Mucosa of gallbladder (tissue), 1 donor: ENCODE results near the gene PLXNC1. TPM values are rescaled to one million over a fixed set of nuclear protein-coding genes. Genes with fewer than 3 reads are reported as not detected.
A peak's percentile ranks its signal among the peaks of the same experiment; 100 is the strongest.
"Not testable (repeated sequence)": the region's sequence is repeated elsewhere in the genome, so short reads cannot be mapped to it uniquely, and the experiment has no call there.

Experiments used
- DNase-seq: peaks from one replicate; pipeline ENCODE4 v3.0.0-alpha.2; 2020; ENCODE audit warnings: low spot score
- total RNA-seq: library from RNA; stranded (reverse); gene quantifications from one replicate; pipeline ENCODE4 v1.2.1, GENCODE V29; 2021
- donor health status: DM: no; HTN: no; CAD: no.

Gene PLXNC1
- total RNA-seq, 1 donor from 2014 or later: 17.6 TPM

GRCh38 chr12:94289461-94290312 lies 141.3 kb downstream of the PLXNC1 start:
- no peak for DNase-seq

GRCh38 chr12:94290353-94290752 lies 142.0 kb downstream of the PLXNC1 start:
- no peak for DNase-seq

- DNase-seq: no peak
Measured at GRCh38 chr12:94297096-94297699, 148.8 kb downstream of the PLXNC1 start.

- DNase-seq: no peak
Measured at GRCh38 chr12:94297876-94298505, 149.6 kb downstream of the PLXNC1 start.

- no peak for DNase-seq
Measured at GRCh38 chr12:94299846-94300245, 151.5 kb downstream of the PLXNC1 start.

GRCh38 chr12:94304012-94304411 lies 155.6 kb downstream of the PLXNC1 start:
- DNase-seq: no peak

GRCh38 chr12:94304566-94305061 lies 156.2 kb downstream of the PLXNC1 start:
- DNase-seq: peak; percentile 28

- no peak for DNase-seq
Measured at GRCh38 chr12:94305130-94305957, 157.0 kb downstream of the PLXNC1 start.

- no peak for DNase-seq
Measured at GRCh38 chr12:94308612-94309011, 160.2 kb downstream of the PLXNC1 start.

GRCh38 chr12:94309373-94309772 lies 161.0 kb downstream of the PLXNC1 start:
- no peak for DNase-seq

- DNase-seq: no peak
Measured at GRCh38 chr12:94312378-94312777, 164.0 kb downstream of the PLXNC1 start.

- DNase-seq: not testable (repeated sequence)
Measured at GRCh38 chr12:94316600-94316999, 168.2 kb downstream of the PLXNC1 start.

GRCh38 chr12:94318181-94318580 lies 169.8 kb downstream of the PLXNC1 start:
- no peak for DNase-seq

- DNase-seq: no peak
Measured at GRCh38 chr12:94320109-94320508, 171.7 kb downstream of the PLXNC1 start.

GRCh38 chr12:94322346-94322745 lies 174.0 kb downstream of the PLXNC1 start:
- no peak for DNase-seq

- no peak for DNase-seq
Measured at GRCh38 chr12:94326234-94326633, 177.9 kb downstream of the PLXNC1 start.

GRCh38 chr12:94326727-94327126 lies 178.3 kb downstream of the PLXNC1 start:
- DNase-seq: no peak

GRCh38 chr12:94327809-94328208 lies 179.4 kb downstream of the PLXNC1 start:
- DNase-seq: no peak

- DNase-seq: no peak
Measured at GRCh38 chr12:94329366-94329765, 181.0 kb downstream of the PLXNC1 start.

- no peak for DNase-seq
Measured at GRCh38 chr12:94333396-94333795, 185.0 kb downstream of the PLXNC1 start.

- no peak for DNase-seq
Measured at GRCh38 chr12:94336211-94336925, 188.0 kb downstream of the PLXNC1 start.
